Measurements from ENCODE around the gene TDRD12.

DNA sequence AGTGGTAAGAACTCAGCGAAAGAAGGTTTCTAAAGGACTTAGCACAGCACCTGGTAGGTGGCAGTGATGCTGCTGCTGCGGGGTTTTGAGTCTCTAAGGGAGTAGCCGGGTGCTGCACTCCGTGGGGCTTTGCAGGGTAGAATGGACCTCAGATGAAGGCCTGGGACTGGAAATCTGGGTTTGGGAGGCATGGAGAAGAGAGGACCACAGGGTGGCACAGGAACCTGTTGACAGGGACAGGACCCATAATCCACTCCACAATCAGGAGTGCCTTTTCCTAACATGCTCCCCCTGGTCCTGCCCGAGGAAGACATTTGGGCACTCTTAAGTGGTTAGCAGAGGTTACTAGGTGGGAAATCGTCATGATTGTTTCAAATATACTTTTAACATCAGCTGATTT, 29.8 kb downstream of the TDRD12 start:
- no peak for TF ChIP-seq POLR2A (IDR thresholded peaks at IDR 0.05; ENCODE audit: low read length)
- no peak for TF ChIP-seq GATA1 (IDR thresholded peaks at IDR 0.05; ENCODE audit: low read depth, low read length)
